HFF-Myc (cell line): ENCODE measurements around the gene BEST1.
A peak's percentile ranks its signal among the peaks of the same experiment; 100 is the strongest.

Experiments
- DNase-seq: peaks from one replicate; pipeline ENCODE4 v3.0.0-alpha.2; 2011; ENCODE audit warnings: low read depth; ENCODE audit errors: extremely low read depth
- H3K4me3 ChIP-seq: replicated peaks from 2 replicates; pipeline ENCODE4 v1.5.1; 2011; ENCODE audit warnings: low read depth, mild to moderate bottlenecking, control low read depth, low read length
- CTCF ChIP-seq: IDR thresholded peaks from 2 replicates; pipeline ENCODE4 v1.5.1; 2012; ENCODE audit warnings: mild to moderate bottlenecking, low read depth, low read length, control low read depth; ENCODE audit errors: missing control alignments

Gene BEST1

GRCh38 chr11:61928606-61929005 lies 21.5 kb upstream of the BEST1 start:
- H3K4me3 ChIP-seq: no peak overlapping the region
- no peak for DNase-seq
- no peak for TF ChIP-seq CTCF

DNA sequence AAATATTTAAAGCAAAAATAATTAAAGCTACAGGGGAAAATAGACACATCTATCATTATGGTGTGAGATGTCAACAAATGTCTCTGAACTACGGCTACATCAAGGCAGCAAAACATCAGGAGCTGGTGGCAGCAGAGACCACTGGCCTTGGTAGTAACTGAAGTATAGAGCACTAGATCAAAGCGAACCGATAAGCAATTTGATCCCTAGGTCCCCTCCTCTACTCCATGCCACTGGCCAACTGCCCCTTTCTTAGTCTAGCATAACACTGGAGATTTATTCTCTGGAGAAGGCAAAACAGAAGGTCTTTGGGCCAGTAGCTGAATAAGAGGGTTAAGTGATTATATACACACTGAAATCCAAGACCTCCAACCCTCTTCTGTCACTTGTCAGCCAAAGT lies 19.2 kb upstream of the BEST1 start:
- no peak overlapping the region for H3K4me3 ChIP-seq
- DNase-seq: no peak
- no peak for TF ChIP-seq CTCF

GRCh38 chr11:61935861-61936260 lies 14.3 kb upstream of the BEST1 start:
- DNase-seq: no peak
- no peak overlapping the region for H3K4me3 ChIP-seq
- TF ChIP-seq CTCF: no peak

DNA sequence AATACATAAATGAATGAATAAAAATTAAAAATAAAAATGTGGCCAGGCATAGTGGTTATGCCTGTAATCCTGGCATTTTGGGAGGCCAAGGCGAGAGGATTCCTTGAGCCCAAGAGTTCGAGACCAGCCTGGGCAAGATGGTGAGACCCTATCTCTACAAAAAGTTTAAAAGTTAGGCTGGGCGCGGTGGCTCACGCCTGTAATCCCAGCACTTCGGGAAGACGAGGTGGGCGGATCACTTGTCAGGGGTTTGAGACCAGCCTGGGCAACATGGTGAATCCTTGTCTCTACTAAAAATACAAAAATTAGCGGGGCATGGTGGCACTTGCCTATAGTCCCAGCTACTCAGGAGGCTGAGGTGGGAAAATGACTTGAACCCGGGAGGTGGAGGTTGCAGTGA lies 9.7 kb upstream of the BEST1 start:
- no peak for DNase-seq
- H3K4me3 ChIP-seq: no peak overlapping the region
- no peak for TF ChIP-seq CTCF

GRCh38 chr11:61945191-61945590 lies 5.0 kb upstream of the BEST1 start:
- TF ChIP-seq CTCF: no peak
- no peak for DNase-seq

GRCh38 chr11:61946894-61947293 lies 3.3 kb upstream of the BEST1 start:
- no peak overlapping the region for H3K4me3 ChIP-seq
- no peak for DNase-seq
- no peak for TF ChIP-seq CTCF

More at GRCh38 chr11:61945191-61945590, 5.0 kb upstream of the BEST1 start:
- H3K4me3 ChIP-seq: no peak overlapping the region

DNA sequence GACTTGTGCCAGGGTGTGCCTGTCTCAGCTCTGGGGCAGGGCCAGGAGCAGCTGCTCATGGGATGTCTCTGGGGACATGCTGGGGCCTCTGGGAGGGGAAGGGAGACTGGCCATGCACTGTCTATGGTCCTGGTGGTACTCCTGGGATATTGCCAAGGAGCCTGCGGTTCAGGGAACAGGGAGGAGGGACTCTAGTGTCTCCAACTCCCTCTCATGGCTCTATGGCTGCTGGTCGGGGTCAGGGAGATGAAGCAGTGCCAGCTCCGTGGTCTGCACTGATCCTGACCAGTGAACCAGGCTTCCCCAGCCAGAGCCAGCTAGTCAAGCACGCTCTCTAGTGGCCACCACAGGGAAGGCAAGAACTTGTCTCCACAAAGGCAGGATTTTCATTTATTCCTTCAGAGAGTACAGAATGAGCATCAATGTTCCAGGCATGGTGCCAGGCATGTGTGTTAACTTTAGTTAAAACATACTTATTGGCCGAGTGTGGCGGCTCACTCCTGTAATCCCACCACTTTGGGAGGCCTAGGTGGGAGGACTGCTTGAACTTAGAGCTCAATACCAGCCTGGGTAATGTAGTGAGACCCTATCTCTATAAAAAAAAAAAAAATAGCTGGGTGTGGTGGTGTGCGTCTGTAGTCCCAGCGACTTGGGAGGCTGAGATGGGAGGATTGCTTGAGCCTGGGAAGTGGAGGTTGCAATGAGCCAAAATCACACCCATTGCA lies 2.5 kb upstream of the BEST1 start:
- H3K4me3 ChIP-seq: no peak overlapping the region
- peak; percentile 90 for DNase-seq
- TF ChIP-seq CTCF: peak; percentile 97
